Fibroblast of lung (primary cell): ENCODE measurements around the gene PNMA3. TPM values are rescaled to one million over a fixed set of nuclear protein-coding genes. Genes with fewer than 3 reads are reported as not detected.

Experiments used
- DNase-seq, 2 donors: peaks; one replicate each; pipeline versions ENCODE4 v3.0.0 to v3.0.0-alpha.2; 2010; ENCODE audit warnings: low read depth in 2 of 2
- H2AFZ ChIP-seq: 2 replicates; pipeline ENCODE4 v1.5.1; 2012; ENCODE audit warnings: low read length, control low read depth, inconsistent platforms
- H3K27ac ChIP-seq: 2 replicates; pipeline ENCODE4 v1.5.1; 2011; ENCODE audit warnings: low read length, control low read depth; ENCODE audit not compliant: insufficient read depth
- H3K27me3 ChIP-seq: 2 replicates; pipeline ENCODE4 v1.5.1; 2011; ENCODE audit warnings: mild to moderate bottlenecking, low read length; ENCODE audit not compliant: control insufficient read depth, insufficient read depth
- H3K36me3 ChIP-seq: 2 replicates; pipeline ENCODE4 v1.5.1; 2011; ENCODE audit warnings: low read length; ENCODE audit not compliant: control insufficient read depth, insufficient read depth
- H3K4me1 ChIP-seq: 2 replicates; pipeline ENCODE4 v1.5.1; 2011; ENCODE audit warnings: low read length; ENCODE audit not compliant: control insufficient read depth, insufficient read depth; ENCODE audit errors: extremely low read depth
- H3K4me2 ChIP-seq: 2 replicates; pipeline ENCODE4 v1.5.1; 2011; ENCODE audit warnings: low read length, control low read depth; ENCODE audit not compliant: insufficient read depth; ENCODE audit errors: extremely low read depth
- H3K4me3 ChIP-seq, 4 experiments: fragments of 200-600 bp in 1 of 4; sonication (generic) in 1 of 4; replicated peaks in 1 of 4; 2 replicates each; pipeline ENCODE4 v1.5.1; 2011 to 2016; ENCODE audit warnings: low read length in 4 of 4, low read depth in 3 of 4, mild to moderate bottlenecking in 3 of 4, control low read depth in 2 of 4, inconsistent platforms in 1 of 4, mixed read lengths in 1 of 4; ENCODE audit not compliant: insufficient read depth in 1 of 4; ENCODE audit errors: control extremely low read depth in 1 of 4
- H3K79me2 ChIP-seq: 2 replicates; pipeline ENCODE4 v1.5.1; 2012; ENCODE audit warnings: mild to moderate bottlenecking, low read length, inconsistent platforms; ENCODE audit not compliant: control insufficient read depth, insufficient read depth
- H3K9ac ChIP-seq: 2 replicates; pipeline ENCODE4 v1.5.1; 2011; ENCODE audit warnings: mild to moderate bottlenecking, low read length, control low read depth; ENCODE audit not compliant: insufficient read depth
- H3K9me3 ChIP-seq: 2 replicates; pipeline ENCODE4 v1.5.1; 2012; ENCODE audit warnings: low read depth, low read length; ENCODE audit not compliant: control insufficient read depth, insufficient read depth
- H4K20me1 ChIP-seq: 2 replicates; pipeline ENCODE4 v1.5.1; 2011; ENCODE audit warnings: low read length; ENCODE audit not compliant: control insufficient read depth, insufficient read depth; ENCODE audit errors: extremely low read depth
- CTCF ChIP-seq, 2 donors: IDR thresholded peaks in 1 of 2; conservative IDR thresholded peaks in 1 of 2; 1 replicate in 1 of 2; 2 replicates in 1 of 2; pipeline ENCODE4 v1.5.1; 2011 to 2012; ENCODE audit warnings: low read length in 2 of 2, control low read depth in 1 of 2, inconsistent platforms in 1 of 2, low read depth in 1 of 2, mild to moderate bottlenecking in 1 of 2
- EZH2 ChIP-seq: IDR thresholded peaks from 2 replicates; pipeline ENCODE4 v1.5.1; 2012; ENCODE audit warnings: low read length, control low read depth, mild to moderate bottlenecking; ENCODE audit errors: missing control alignments
- polyA plus RNA-seq, 2 donors: library from polyadenylated mRNA; depleted of rRNA in 1 of 2; stranded (reverse) in 1 of 2; unstranded in 1 of 2; fragments of >200 nt; gene quantifications; 2 replicates each; pipeline ENCODE4 v1.2.1, GENCODE V29; 2011 to 2012; ENCODE audit warnings: missing spikeins in 1 of 2
- total RNA-seq: library from RNA; depleted of rRNA; stranded (reverse); fragments of >200 nt; gene quantifications from 2 replicates; pipeline ENCODE4 v1.2.1, GENCODE V29; 2014

The PNMA3 gene
- total and polyA plus RNA-seq, 2 donors (not counting 1 experiment from before 2014, with no cell fraction given): 0.03 to 0.33 TPM

- Histone ChIP-seq H3K27me3 (peaks cover 7% of the 10 kb centered on the region), H3K4me3 (no peak overlapping the region), H3K4me2 (no peak overlapping the region)
Observed at GRCh38 chrX:153061732-153062131, 5.5 kb downstream of the PNMA3 start.

GRCh38 chrX:153063315-153063714 is 7.0 kb downstream of the PNMA3 start:
- Histone ChIP-seq H3K4me3 (no peak overlapping the region), H3K36me3 (no peaks in the 10 kb centered on the region), H3K79me2 (no peaks in the 10 kb centered on the region), H3K4me1 (no peaks in the 10 kb centered on the region), H2AFZ (no peak overlapping the region), H3K9me3 (no peaks in the 10 kb centered on the region), H3K27ac (no peak overlapping the region), H4K20me1 (no peaks in the 10 kb centered on the region), H3K4me2 (no peak overlapping the region), H3K9ac (no peak overlapping the region), H3K27me3 (no peaks in the 10 kb centered on the region)
- no peak for TF ChIP-seq CTCF (conservative IDR thresholded peaks at IDR 0.05 in 1 of 2, IDR thresholded peaks at IDR 0.05 in 1 of 2; ENCODE audit: low read depth in 1 of 2, low read length in 2 of 2)
- no peak for TF ChIP-seq EZH2
- DNase-seq: peak; percentile 3 to 41

More at GRCh38 chrX:153061732-153062131, 5.5 kb downstream of the PNMA3 start:
- TF ChIP-seq CTCF (conservative IDR thresholded peaks at IDR 0.05 in 1 of 2, IDR thresholded peaks at IDR 0.05 in 1 of 2; ENCODE audit: low read depth in 1 of 2, low read length in 2 of 2) (no peak), EZH2 (no peak)
- Histone ChIP-seq H3K9me3 (no peaks in the 10 kb centered on the region), H3K4me1 (no peaks in the 10 kb centered on the region), H4K20me1 (no peaks in the 10 kb centered on the region), H3K36me3 (no peaks in the 10 kb centered on the region), H3K9ac (no peak overlapping the region), H3K79me2 (no peaks in the 10 kb centered on the region), H2AFZ (no peak overlapping the region), H3K27ac (no peak overlapping the region)
- DNase-seq: peak; percentile 45 to 61

DNA sequence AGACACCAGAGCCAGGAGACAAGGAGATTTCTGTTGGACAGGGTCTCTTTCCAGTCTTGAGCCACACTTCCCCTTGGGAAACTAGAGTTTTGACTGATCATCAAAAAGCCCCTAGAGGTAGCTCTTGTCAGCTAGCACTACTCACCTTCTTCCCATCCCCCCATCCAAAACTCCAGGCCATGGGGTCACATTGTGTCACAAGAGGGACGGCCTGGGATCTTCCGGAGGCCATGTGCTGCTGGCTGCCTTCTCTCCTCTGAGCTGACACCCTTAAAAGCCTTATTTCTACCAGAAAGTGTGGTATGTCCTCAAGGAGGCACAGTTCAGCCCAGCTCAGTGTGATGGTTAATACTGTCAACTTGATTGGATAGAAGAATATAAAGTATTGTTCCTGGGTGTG is 7.8 kb downstream of the PNMA3 start:
- Histone ChIP-seq H3K36me3 (no peaks in the 10 kb centered on the region), H3K79me2 (no peaks in the 10 kb centered on the region), H3K4me2 (no peak overlapping the region), H4K20me1 (no peaks in the 10 kb centered on the region), H3K27me3 (no peaks in the 10 kb centered on the region), H3K4me3 (no peak overlapping the region), H3K9me3 (no peaks in the 10 kb centered on the region), H3K4me1 (no peaks in the 10 kb centered on the region), H3K9ac (no peak overlapping the region), H2AFZ (no peak overlapping the region), H3K27ac (no peak overlapping the region)
- DNase-seq: no peak
- TF ChIP-seq CTCF (conservative IDR thresholded peaks at IDR 0.05 in 1 of 2, IDR thresholded peaks at IDR 0.05 in 1 of 2; ENCODE audit: low read depth in 1 of 2, low read length in 2 of 2): no peak
- no peak for TF ChIP-seq EZH2
